GM19193 (cell line): ENCODE results near the gene NRXN3.

ENCODE experiments used
- POLR2A ChIP-seq: IDR thresholded peaks from 4 replicates; pipeline ENCODE4 v1.6.1; 2011; ENCODE audit not compliant: insufficient read depth, insufficient read length; ENCODE audit errors: extremely low read depth

NRXN3 gene

DNA sequence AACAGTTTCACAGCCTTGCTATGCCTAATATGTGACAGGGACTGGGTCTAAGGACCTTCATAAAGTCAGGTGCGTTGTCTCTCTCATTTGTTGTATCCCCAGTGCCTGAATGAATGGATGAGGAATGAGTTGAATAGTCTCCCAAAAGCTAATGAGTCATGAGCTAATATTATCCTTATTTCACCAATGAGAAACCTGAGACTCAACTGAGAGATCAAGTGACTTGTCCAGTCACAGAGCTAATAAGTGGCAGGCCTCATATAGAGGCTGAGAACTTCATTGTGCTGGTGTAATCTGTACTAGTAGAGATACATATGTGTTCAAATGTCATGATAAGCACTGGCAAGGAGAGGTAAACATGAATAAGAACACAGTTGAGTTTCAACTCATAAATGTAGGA lies 612.4 kb downstream of the NRXN3 start:
- no peak for TF ChIP-seq POLR2A

- no peak for TF ChIP-seq POLR2A
Measured at GRCh38 chr14:78785265-78785664, 615.1 kb downstream of the NRXN3 start.

- TF ChIP-seq POLR2A, result no peak
Measured at GRCh38 chr14:78788467-78789360, 618.5 kb downstream of the NRXN3 start.

GRCh38 chr14:78790271-78790670 lies 620.1 kb downstream of the NRXN3 start:
- TF ChIP-seq POLR2A, result no peak

GRCh38 chr14:78798757-78799156 lies 628.6 kb downstream of the NRXN3 start:
- no peak for TF ChIP-seq POLR2A

DNA sequence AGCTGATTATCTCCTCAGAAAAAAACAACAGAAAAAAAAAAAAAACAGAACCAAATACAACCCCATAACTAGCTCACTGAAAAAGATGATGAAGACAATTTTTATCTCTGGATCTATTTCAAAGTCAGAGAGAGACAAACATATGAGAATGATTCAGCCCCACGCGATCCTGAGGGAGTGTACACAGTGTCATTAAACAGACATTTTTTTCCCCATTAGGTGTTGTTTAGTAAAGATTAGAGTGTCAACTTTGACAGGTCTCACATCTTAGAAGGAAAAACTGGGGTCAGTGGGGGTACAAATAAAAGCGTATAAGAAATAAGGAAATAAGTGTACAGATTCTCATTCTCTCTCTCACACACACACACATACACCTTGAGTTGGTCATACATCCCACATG lies 635.4 kb downstream of the NRXN3 start:
- TF ChIP-seq POLR2A, result no peak

- TF ChIP-seq POLR2A, result no peak
Measured at GRCh38 chr14:78823035-78823434, 652.9 kb downstream of the NRXN3 start.

- TF ChIP-seq POLR2A, result no peak
Measured at GRCh38 chr14:78823516-78823915, 653.3 kb downstream of the NRXN3 start.

GRCh38 chr14:78829274-78829673 lies 659.1 kb downstream of the NRXN3 start:
- TF ChIP-seq POLR2A, result no peak

DNA sequence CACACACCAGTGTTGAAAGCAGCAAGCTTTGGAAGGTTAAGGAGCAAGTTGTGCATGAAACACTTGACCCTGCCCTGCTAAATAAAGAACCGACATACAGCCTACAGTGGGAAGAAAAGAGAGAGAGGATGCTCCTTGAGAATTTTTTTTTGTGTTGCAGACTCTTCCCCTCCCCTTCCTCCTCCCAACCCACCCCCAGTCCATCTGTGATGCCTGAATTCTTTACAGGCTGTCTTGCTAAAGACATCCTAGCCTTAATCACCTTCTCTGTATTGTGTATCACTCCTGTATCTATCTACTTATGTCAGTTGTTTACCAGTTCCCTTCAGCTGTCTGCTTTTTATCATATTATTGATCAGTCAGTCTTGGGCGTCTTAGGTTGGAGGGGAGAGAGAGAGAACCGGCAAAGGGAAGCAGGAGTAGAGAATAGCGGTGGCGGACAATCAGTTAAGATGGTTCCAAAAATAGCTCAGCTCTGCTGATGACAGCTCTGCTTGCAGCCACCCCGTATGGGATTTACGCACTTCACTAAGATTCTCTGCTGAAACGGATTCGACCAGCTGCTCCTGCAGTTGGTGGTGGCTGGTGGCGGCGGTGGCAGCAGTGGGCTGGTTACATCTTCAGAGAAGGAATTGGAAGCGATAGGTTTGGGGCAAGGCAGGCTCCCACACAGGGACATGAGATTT lies 664.7 kb downstream of the NRXN3 start:
- no peak for TF ChIP-seq POLR2A

- TF ChIP-seq POLR2A, result no peak
Measured at GRCh38 chr14:78835909-78836308, 665.7 kb downstream of the NRXN3 start.

DNA sequence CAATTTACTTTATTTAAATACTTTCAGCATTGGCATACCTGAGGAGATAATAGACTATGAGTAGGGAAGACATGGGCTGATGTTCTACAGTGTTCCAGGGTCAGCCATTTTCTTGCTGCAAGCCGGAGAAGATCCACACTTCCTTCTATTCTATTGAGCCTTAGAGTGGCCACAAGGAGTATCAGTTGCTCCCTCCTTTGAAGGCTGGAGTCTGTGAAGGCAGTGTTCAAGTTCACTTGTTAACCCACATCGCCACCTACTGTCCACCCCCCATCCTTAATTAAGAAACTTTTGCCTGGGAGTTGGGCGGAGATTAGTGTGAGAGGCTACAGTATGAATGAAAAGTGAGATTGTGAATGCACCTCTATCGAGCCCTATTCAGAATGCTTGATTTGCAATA lies 666.6 kb downstream of the NRXN3 start:
- no peak for TF ChIP-seq POLR2A

GRCh38 chr14:78838959-78839358 lies 668.8 kb downstream of the NRXN3 start:
- TF ChIP-seq POLR2A, result no peak

GRCh38 chr14:78840898-78841297 lies 670.7 kb downstream of the NRXN3 start:
- no peak for TF ChIP-seq POLR2A

DNA sequence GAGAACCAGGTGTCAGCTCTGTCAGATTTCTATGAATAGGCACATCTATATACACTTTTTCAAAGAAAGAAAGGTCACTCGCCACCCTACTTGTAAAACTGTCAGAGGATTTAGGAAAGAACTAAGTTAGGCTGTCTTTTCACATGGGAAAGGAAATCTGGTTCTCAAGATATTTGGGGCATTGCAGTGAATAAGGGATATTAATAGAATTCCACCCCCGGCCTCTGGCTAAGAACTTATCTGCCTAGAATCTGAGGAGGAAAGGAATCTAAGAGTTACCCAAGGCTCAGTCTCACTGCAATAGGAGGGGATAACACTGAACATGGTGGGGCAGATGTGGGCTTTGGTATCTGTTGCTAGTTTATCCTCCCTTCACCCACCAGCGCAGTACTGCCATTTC lies 677.6 kb downstream of the NRXN3 start:
- no peak for TF ChIP-seq POLR2A

DNA sequence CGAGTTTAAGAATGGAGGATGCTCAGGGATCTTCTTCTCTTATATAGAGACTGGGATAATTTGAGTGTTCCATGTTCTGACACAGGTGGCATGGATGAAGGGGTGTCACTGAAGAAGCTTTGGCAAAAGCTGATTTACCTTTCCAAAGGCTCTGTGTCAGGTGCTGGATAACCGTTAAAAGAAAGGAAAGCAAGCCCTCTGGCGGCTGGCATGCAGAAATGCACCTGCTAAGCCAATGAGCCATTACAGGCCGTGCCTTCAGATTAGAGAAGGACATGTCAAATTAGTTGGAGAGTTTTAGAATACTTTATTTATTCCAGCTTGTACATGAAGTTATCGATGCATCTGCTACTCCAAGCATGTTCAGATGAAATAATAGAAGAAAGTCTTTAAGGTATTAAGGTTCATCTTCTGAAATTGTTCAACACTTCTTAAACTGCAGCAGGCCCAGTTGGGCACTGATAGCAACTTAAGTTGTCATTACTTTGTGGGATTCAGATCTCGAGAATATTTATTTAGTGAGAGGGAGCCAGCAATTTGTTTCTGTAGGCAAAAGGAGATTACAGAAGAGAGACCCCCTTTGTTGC lies 678.2 kb downstream of the NRXN3 start:
- TF ChIP-seq POLR2A, result no peak

DNA sequence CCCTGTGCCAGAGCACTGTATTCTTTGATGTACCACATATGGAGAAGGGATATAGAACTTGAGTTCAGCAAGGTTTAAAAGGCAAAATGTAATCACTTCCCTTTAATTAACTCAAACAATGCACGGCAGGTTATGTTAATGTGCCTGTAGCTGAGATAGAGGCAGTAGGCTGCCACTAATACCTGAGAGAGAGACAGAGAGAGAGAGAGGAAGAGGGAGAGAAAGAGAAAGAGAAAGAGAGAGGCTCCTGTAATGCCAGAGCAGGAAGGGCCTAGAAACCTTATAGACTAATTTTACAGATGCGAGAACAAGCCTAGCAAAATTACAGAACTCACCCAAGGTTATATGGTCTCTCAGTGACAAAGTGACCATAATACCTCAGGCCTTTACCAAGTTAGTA lies 679.8 kb downstream of the NRXN3 start:
- TF ChIP-seq POLR2A, result no peak

DNA sequence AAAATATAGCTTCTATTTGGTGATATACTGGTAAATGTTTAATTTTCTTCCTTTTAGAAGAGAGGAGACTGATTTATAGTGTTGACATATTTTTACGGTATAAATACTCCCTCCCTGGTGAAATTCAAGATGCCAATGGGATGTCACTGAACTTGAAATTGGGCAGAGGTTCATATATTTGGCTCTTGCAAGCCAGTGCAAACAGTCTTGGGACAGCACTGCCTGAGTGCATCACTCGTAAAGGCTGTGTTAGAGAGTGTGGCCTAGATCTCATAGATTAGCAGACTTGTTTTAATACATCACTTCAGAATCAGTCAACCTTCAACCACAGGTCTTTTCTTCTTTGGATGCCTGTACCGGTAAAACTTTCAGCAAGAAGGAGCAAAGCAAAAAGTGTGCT lies 681.0 kb downstream of the NRXN3 start:
- no peak for TF ChIP-seq POLR2A
